H1 (cell line): ENCODE measurements around the gene PCDHB14. TPM values are rescaled to one million over a fixed set of nuclear protein-coding genes. Genes with fewer than 3 reads are reported as not detected.
"Not testable (repeated sequence)": the region's sequence is repeated elsewhere in the genome, so short reads cannot be mapped to it uniquely, and the experiment has no call there.

ENCODE experiments used
- CTCF ChIA-PET: fragments of 300-600 bp; sonication (Branson Sonifier 250); formaldehyde crosslinking; loops from one replicate; lab custom pipeline; 2021; ENCODE audit not compliant: partially characterized antibody; lab: Charles Lee
- POLR2A ChIA-PET: fragments of 300-600 bp; sonication (Branson Sonifier 250); formaldehyde crosslinking; loops from one replicate; lab custom pipeline; 2021; ENCODE audit warnings: inconsistent platforms; ENCODE audit not compliant: partially characterized antibody; lab: Charles Lee
- DNase-seq, 2 experiments: peaks; one replicate each; pipeline versions ENCODE4 v3.0.0 to v3.0.0-alpha.2; 2010 to 2022; ENCODE audit warnings: low spot score in 2 of 2, low read depth in 1 of 2, mixed read lengths in 1 of 2
- FAIRE-seq: peaks from 2 replicates; lab custom pipeline; 2011; peaks lifted over from hg19 to GRCh38; lab: Jason Lieb, UNC
- H2AFZ ChIP-seq: 2 replicates; pipeline ENCODE4 v1.8.1; 2012; ENCODE audit warnings: low read length, inconsistent platforms
- H2AK5ac ChIP-seq: 2 replicates; pipeline ENCODE4 v1.6.1; 2013; ENCODE audit warnings: low read depth, low read length
- H2BK120ac ChIP-seq: replicated peaks from 2 replicates; pipeline ENCODE3; 2013; ENCODE audit warnings: low read depth, low read length, inconsistent platforms
- H2BK12ac ChIP-seq: 2 replicates; pipeline ENCODE4 v1.6.1; 2013; ENCODE audit warnings: low read depth, low read length
- H2BK15ac ChIP-seq: 2 replicates; pipeline ENCODE4 v1.6.1; 2013; ENCODE audit warnings: low read length
- H2BK20ac ChIP-seq: 2 replicates; pipeline ENCODE4 v1.6.1; 2013; ENCODE audit warnings: low read length
- H2BK5ac ChIP-seq: 2 replicates; pipeline ENCODE4 v1.6.1; 2013; ENCODE audit warnings: low read depth, low read length
- H3K14ac ChIP-seq: 2 replicates; pipeline ENCODE4 v1.6.1; 2013; ENCODE audit warnings: inconsistent platforms; ENCODE audit not compliant: insufficient read length
- H3K18ac ChIP-seq: 2 replicates; pipeline ENCODE4 v1.6.1; 2013; ENCODE audit warnings: low read length; ENCODE audit errors: extremely low read depth
- H3K23ac ChIP-seq: 2 replicates; pipeline ENCODE4 v1.6.1; 2013; ENCODE audit warnings: inconsistent platforms; ENCODE audit not compliant: insufficient read length
- H3K23me2 ChIP-seq: 2 replicates; pipeline ENCODE4 v1.6.1; 2013; ENCODE audit warnings: low read depth, low read length
- H3K27ac ChIP-seq: 2 replicates; pipeline ENCODE4 v1.6.1; 2011; ENCODE audit warnings: low read depth, low read length, inconsistent platforms
- H3K27me3 ChIP-seq, 4 experiments: replicated peaks in 1 of 4; 1 replicate in 1 of 4; 2 replicates in 3 of 4; pipeline versions ENCODE4 v1.6.1 to v1.8.1; 2011 to 2013; ENCODE audit warnings: low read length in 3 of 4, mild to moderate bottlenecking in 3 of 4, inconsistent platforms in 2 of 4, mixed read lengths in 2 of 4, moderate library complexity in 1 of 4; ENCODE audit not compliant: control insufficient read depth in 3 of 4, insufficient read depth in 3 of 4; ENCODE audit errors: extremely low read depth in 1 of 4
- H3K36me3 ChIP-seq, 4 experiments: 2 replicates each; pipeline versions ENCODE4 v1.6.1 to v1.8.1; 2011 to 2013; ENCODE audit warnings: mild to moderate bottlenecking in 4 of 4, low read length in 3 of 4, moderate library complexity in 2 of 4, control low read depth in 1 of 4, inconsistent platforms in 1 of 4; ENCODE audit not compliant: insufficient read depth in 4 of 4, control insufficient read depth in 2 of 4
- H3K4ac ChIP-seq: replicated peaks from 2 replicates; pipeline ENCODE3; 2013; ENCODE audit warnings: low read length, low read depth, mixed read lengths, inconsistent platforms; ENCODE audit not compliant: insufficient read length
- H3K4me1 ChIP-seq, 4 experiments: replicated peaks in 1 of 4; 1 replicate in 1 of 4; 2 replicates in 3 of 4; pipeline versions ENCODE4 v1.6.1 to v1.8.1; 2011 to 2013; ENCODE audit warnings: low read length in 3 of 4, inconsistent platforms in 2 of 4, mixed read lengths in 1 of 4; ENCODE audit not compliant: insufficient read depth in 4 of 4, control insufficient read depth in 3 of 4
- H3K4me2 ChIP-seq, 2 experiments: 2 replicates each; pipeline versions ENCODE4 v1.6.1 to v1.8.1; 2011 to 2013; ENCODE audit warnings: low read depth in 2 of 2, low read length in 2 of 2, control low read depth in 1 of 2, inconsistent platforms in 1 of 2, mild to moderate bottlenecking in 1 of 2; ENCODE audit not compliant: insufficient read depth in 1 of 2
- H3K4me3 ChIP-seq, 4 experiments: fragments of 200-600, 300-600 bp in 1 of 4; sonication (generic), shearing (Covaris generic), sonication (Bioruptor Twin) in 1 of 4; 2 replicates each; pipeline versions ENCODE4 v1.5.1 to v1.8.1; 2011 to 2016; ENCODE audit warnings: low read length in 4 of 4, low read depth in 3 of 4, control low read depth in 2 of 4, inconsistent platforms in 2 of 4, mild to moderate bottlenecking in 2 of 4, mixed read lengths in 1 of 4, moderate library complexity in 1 of 4; ENCODE audit not compliant: insufficient read depth in 2 of 4; ENCODE audit errors: extremely low read depth in 1 of 4
- H3K56ac ChIP-seq: replicated peaks from 2 replicates; pipeline ENCODE3; 2013; ENCODE audit warnings: low read depth, mild to moderate bottlenecking, mixed read lengths, low read length, inconsistent platforms; ENCODE audit not compliant: insufficient read length
- H3K79me1 ChIP-seq: 2 replicates; pipeline ENCODE4 v1.6.1; 2013; ENCODE audit warnings: low read depth, low read length, control low read depth
- H3K79me2 ChIP-seq, 2 experiments: 2 replicates each; pipeline versions ENCODE4 v1.6.1 to v1.8.1; 2012 to 2013; ENCODE audit warnings: low read length in 2 of 2, mild to moderate bottlenecking in 2 of 2, inconsistent platforms in 1 of 2; ENCODE audit not compliant: insufficient read depth in 2 of 2, control insufficient read depth in 1 of 2
- H3K9ac ChIP-seq, 4 experiments: replicated peaks in 1 of 4; 1 replicate in 1 of 4; 2 replicates in 3 of 4; pipeline versions ENCODE4 v1.6.1 to v1.8.1; 2011 to 2013; ENCODE audit warnings: low read depth in 3 of 4, low read length in 3 of 4, control low read depth in 2 of 4, mild to moderate bottlenecking in 2 of 4, moderate library complexity in 2 of 4, inconsistent platforms in 1 of 4; ENCODE audit errors: extremely low read depth in 1 of 4
- H3K9me3 ChIP-seq, 2 experiments: 2 replicates each; pipeline versions ENCODE4 v1.6.1 to v1.8.1; 2012 to 2013; ENCODE audit warnings: mild to moderate bottlenecking in 2 of 2, moderate library complexity in 2 of 2, control low read depth in 1 of 2, inconsistent platforms in 1 of 2, low read depth in 1 of 2, low read length in 1 of 2, mixed read lengths in 1 of 2; ENCODE audit not compliant: insufficient read depth in 2 of 2
- H4K20me1 ChIP-seq, 2 experiments: replicated peaks in 1 of 2; 2 replicates each; pipeline versions ENCODE3 to v1.8.1; 2011 to 2013; ENCODE audit warnings: inconsistent platforms in 2 of 2, low read length in 2 of 2, mild to moderate bottlenecking in 1 of 2; ENCODE audit not compliant: insufficient read depth in 2 of 2, control insufficient read depth in 1 of 2
- H4K5ac ChIP-seq: 2 replicates; pipeline ENCODE4 v1.6.1; 2013; ENCODE audit warnings: low read length, low read depth, mixed read lengths, inconsistent platforms; ENCODE audit not compliant: insufficient read length
- H4K8ac ChIP-seq: 2 replicates; pipeline ENCODE4 v1.8.0; 2013; ENCODE audit warnings: mild to moderate bottlenecking, moderate library complexity, low read length, inconsistent platforms; ENCODE audit not compliant: insufficient read depth; ENCODE audit errors: extremely low read depth
- H4K91ac ChIP-seq: replicated peaks from 2 replicates; pipeline ENCODE3; 2013; ENCODE audit warnings: low read length, mixed read lengths, inconsistent platforms; ENCODE audit not compliant: insufficient read length
- CBX8 ChIP-seq: fragments of 300-800, 300-1000 bp; sonication (generic); IDR thresholded peaks from 2 replicates; pipeline ENCODE4 v1.7.1; 2016; ENCODE audit warnings: low read depth, low read length, borderline replicate concordance
- EP300 ChIP-seq, 2 experiments: IDR thresholded peaks; 1 replicate in 1 of 2; 2 replicates in 1 of 2; pipeline ENCODE4 v1.6.1; 2011 to 2012; ENCODE audit warnings: low read depth in 2 of 2, low read length in 2 of 2, mild to moderate bottlenecking in 2 of 2, borderline replicate concordance in 1 of 2, inconsistent platforms in 1 of 2, moderate library complexity in 1 of 2
- KDM1A ChIP-seq: fragments of 200-600, 300-600 bp; sonication (generic); IDR thresholded peaks from 2 replicates; pipeline ENCODE4 v1.7.1; 2016; ENCODE audit warnings: mild to moderate bottlenecking, low read length, borderline replicate concordance
- MAX ChIP-seq: IDR thresholded peaks from 2 replicates; pipeline ENCODE4 v1.6.1; 2012; ENCODE audit warnings: inconsistent platforms
- RAD21 ChIP-seq, 2 experiments: IDR thresholded peaks in 1 of 2; conservative IDR thresholded peaks in 1 of 2; 2 replicates each; pipeline ENCODE4 v1.6.1; 2011; ENCODE audit warnings: low read depth in 2 of 2, low read length in 2 of 2, improper control_type of control experiment in 1 of 2, inconsistent platforms in 1 of 2, mild to moderate bottlenecking in 1 of 2, moderate library complexity in 1 of 2
- SP4 ChIP-seq: IDR thresholded peaks from 2 replicates; pipeline ENCODE4 v1.6.1; 2012; ENCODE audit warnings: low read length, inconsistent platforms
- TBP ChIP-seq: IDR thresholded peaks from 2 replicates; pipeline ENCODE4 v1.6.1; 2011; ENCODE audit warnings: low read depth, low read length, improper control_type of control experiment
- WGBS, 2 experiments: shearing (Covaris generic) in 1 of 2; methylation state at CpG; one replicate each; pipeline versions ENCODE4 v1.1.6 to v1.1.7; 2013 to 2015; ENCODE audit warnings: low lambda C conversion rate in 2 of 2, mixed read lengths in 2 of 2, inconsistent platforms in 1 of 2, low coverage in 1 of 2, missing lambda C conversion rate in 1 of 2; ENCODE audit not compliant: insufficient replicate concordance in 2 of 2, insufficient coverage in 1 of 2, insufficient read length in 1 of 2; ENCODE audit errors: extremely low coverage in 1 of 2, missing lambda C conversion rate in 1 of 2; 5-methylcytosine and 5-hydroxymethylcytosine counted together
- polyA plus RNA-seq, 7 experiments: library from polyadenylated mRNA; depleted of rRNA in 3 of 7; stranded (reverse) in 5 of 7; unstranded in 2 of 7; fragments of >200 nt in 5 of 7; fragments of 200-250 nt in 2 of 7; gene quantifications; 1 replicate in 5 of 7; 2 replicates in 1 of 7; 4 replicates in 1 of 7; pipeline versions ENCODE4 v1.2.1 to v1.2.3, GENCODE V29; 2011 to 2013; ENCODE audit warnings: missing spikeins in 2 of 7, mixed read lengths in 2 of 7
- total RNA-seq: library from RNA; stranded (reverse); fragmentation: NEBNext Ultra II Directional; extraction: Animal tissue kit (Norgen Biotek cat#: 25700); gene quantifications from 2 replicates; pipeline ENCODE4 v1.2.1, GENCODE V29; 2021

The PCDHB14 gene
- total and polyA plus RNA-seq, 2 of the 8 experiments (the other 6 are each of a cell fraction or from before 2014, with no cell fraction given): 2.7 TPM

- TF ChIP-seq EP300 (IDR thresholded peaks at IDR 0.05; ENCODE audit: borderline replicate concordance in 1 of 2, low read depth in 2 of 2, low read length in 2 of 2): no peak
- no peak for TF ChIP-seq CBX8
- TF ChIP-seq SP4: no peak
- no peak for TF ChIP-seq KDM1A
- TF ChIP-seq MAX: no peak
- no peak for TF ChIP-seq TBP
- TF ChIP-seq RAD21 (IDR thresholded peaks at IDR 0.05 in 1 of 2, conservative IDR thresholded peaks at IDR 0.05 in 1 of 2; ENCODE audit: low read depth in 2 of 2, low read length in 2 of 2): peak; percentile 68 to 73
Observed at GRCh38 chr5:141199359-141200235, 23.5 kb upstream of the PCDHB14 start, which contains the start of gene PCDHB11 (continued).

- H3K4me3 ChIP-seq, H3K79me2 ChIP-seq, H2BK12ac ChIP-seq, H3K27ac ChIP-seq, H3K9me3 ChIP-seq, H2BK15ac ChIP-seq, H2AFZ ChIP-seq, H3K4me1 ChIP-seq, H2BK20ac ChIP-seq, H3K23ac ChIP-seq, POLR2A ChIA-PET, H3K36me3 ChIP-seq, H3K4me2 ChIP-seq, H3K14ac ChIP-seq, H3K9ac ChIP-seq, FAIRE-seq, H2AK5ac ChIP-seq, H4K5ac ChIP-seq, H4K8ac ChIP-seq, DNase-seq, H3K4ac ChIP-seq, H4K91ac ChIP-seq, H3K79me1 ChIP-seq, H3K18ac ChIP-seq, H2BK120ac ChIP-seq, H3K23me2 ChIP-seq, H4K20me1 ChIP-seq, H3K27me3 ChIP-seq, H2BK5ac ChIP-seq, H3K56ac ChIP-seq: not testable (repeated sequence)
- 95% methylated on average over 8 of the region's 38 CpGs; no CpG with 5 or more reads in 1 of the 2 experiments for WGBS, 2 experiments
- CTCF ChIA-PET: interaction anchor here (1.6 to 2.3 kb wide), 2 partner anchors 19 to 22 kb away, joined by 8 to 12 read pairs; partner anchors contain the start of genes PCDHB14 and PCDHB16
Observed at GRCh38 chr5:141201126-141201525, 22.0 kb upstream of the PCDHB14 start.
